Measurements from ENCODE around the gene IFNGR1.
"Not testable (repeated sequence)": the region's sequence is repeated elsewhere in the genome, so short reads cannot be mapped to it uniquely, and the experiment has no call there.

The IFNGR1 gene

DNA sequence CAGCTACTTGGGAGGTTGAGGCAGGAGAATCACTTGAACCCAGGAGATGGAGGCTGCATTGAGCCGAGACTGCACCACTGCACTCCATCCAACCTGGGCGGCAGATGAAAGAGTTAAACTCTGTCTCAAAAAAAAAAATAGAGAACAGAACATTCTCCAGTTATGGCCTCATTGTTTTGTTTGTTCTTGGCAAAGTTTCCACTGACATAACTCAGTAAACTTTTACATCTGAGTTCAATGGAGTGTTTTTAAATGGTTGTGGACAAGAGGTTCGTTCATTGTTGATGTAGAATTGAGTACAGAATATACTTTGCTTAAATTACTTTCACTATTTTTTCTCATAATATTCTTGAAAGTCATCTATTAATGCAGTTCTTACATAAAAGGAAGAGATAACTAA is 42.2 kb upstream of the IFNGR1 start:
- TF ChIP-seq, protein P1, sequence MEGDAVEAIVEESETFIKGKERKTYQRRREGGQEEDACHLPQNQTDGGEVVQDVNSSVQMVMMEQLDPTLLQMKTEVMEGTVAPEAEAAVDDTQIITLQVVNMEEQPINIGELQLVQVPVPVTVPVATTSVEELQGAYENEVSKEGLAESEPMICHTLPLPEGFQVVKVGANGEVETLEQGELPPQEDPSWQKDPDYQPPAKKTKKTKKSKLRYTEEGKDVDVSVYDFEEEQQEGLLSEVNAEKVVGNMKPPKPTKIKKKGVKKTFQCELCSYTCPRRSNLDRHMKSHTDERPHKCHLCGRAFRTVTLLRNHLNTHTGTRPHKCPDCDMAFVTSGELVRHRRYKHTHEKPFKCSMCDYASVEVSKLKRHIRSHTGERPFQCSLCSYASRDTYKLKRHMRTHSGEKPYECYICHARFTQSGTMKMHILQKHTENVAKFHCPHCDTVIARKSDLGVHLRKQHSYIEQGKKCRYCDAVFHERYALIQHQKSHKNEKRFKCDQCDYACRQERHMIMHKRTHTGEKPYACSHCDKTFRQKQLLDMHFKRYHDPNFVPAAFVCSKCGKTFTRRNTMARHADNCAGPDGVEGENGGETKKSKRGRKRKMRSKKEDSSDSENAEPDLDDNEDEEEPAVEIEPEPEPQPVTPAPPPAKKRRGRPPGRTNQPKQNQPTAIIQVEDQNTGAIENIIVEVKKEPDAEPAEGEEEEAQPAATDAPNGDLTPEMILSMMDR (IDR thresholded peaks at IDR 0.05): no peak
- no peak for TF ChIP-seq ZFX (IDR thresholded peaks at IDR 0.05; ENCODE audit: borderline replicate concordance)
- peak overlapping the region; percentile 59 for H3K27ac ChIP-seq

DNA sequence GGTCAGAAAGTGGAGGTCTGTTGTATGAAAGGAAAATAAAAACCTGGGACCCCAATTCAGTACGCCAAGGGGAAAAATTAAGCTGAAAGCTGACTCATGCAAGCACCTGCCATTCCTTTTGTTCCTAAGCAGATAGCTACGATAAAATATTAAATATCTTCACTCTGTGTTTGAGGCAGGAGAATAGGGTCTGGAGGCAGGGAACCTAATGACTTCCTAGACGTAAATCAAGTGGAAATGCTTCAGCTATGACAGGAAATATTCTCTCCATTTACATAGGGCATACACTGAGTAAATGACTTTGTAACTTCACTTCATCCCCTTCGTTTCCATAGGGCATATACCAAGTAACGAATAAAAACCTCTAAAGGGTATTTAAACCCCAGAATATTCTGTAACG is 41.0 kb upstream of the IFNGR1 start:
- TF ChIP-seq ZFX (IDR thresholded peaks at IDR 0.05; ENCODE audit: borderline replicate concordance): no peak
- TF ChIP-seq, protein P1 (IDR thresholded peaks at IDR 0.05): no peak
- no peak overlapping the region for H3K27ac ChIP-seq

DNA sequence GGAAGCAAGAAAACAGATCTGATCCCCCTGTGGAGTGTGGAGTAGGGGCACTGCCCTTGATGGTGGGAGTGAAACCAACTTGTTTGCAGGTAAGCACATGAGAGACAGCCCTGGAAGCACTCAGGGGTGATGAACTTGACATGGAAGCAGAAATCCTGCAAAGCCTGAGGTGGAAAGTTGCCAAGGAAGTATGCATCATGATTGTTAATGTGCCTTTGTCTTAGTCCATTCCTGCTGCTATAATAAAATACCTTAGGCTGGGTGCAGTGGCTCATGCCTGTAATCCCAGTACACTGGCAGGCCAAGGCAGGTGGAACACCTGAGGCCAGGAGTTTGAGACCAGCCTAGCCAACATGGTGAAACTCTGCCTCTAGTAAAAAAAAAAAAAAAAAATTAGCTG is 40.2 kb upstream of the IFNGR1 start:
- TF ChIP-seq ZFX (IDR thresholded peaks at IDR 0.05; ENCODE audit: borderline replicate concordance): no peak
- TF ChIP-seq, protein P1 (IDR thresholded peaks at IDR 0.05): no peak
- H3K27ac ChIP-seq: no peak overlapping the region

DNA sequence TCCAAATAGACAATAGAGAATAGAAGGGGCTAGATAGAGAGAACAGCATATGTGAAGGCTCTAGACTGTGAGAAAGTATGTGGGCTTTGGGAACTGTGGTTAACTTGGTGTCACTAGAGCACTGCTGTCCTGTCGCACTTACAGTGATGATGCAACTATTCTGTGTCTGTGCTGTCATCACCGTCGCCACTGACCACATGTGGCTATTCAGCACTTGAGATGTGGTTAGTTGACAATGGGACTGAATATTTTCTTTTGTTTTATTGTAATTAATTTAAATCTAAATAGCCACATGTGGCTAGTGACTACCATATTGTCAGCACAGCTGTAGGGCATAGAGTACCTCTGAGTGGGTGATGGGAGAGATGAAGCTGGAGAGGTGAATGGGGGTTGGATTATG is 39.0 kb upstream of the IFNGR1 start:
- TF ChIP-seq ZFX (IDR thresholded peaks at IDR 0.05; ENCODE audit: borderline replicate concordance): no peak
- TF ChIP-seq, protein P1 (IDR thresholded peaks at IDR 0.05): no peak
- no peak overlapping the region for H3K27ac ChIP-seq

DNA sequence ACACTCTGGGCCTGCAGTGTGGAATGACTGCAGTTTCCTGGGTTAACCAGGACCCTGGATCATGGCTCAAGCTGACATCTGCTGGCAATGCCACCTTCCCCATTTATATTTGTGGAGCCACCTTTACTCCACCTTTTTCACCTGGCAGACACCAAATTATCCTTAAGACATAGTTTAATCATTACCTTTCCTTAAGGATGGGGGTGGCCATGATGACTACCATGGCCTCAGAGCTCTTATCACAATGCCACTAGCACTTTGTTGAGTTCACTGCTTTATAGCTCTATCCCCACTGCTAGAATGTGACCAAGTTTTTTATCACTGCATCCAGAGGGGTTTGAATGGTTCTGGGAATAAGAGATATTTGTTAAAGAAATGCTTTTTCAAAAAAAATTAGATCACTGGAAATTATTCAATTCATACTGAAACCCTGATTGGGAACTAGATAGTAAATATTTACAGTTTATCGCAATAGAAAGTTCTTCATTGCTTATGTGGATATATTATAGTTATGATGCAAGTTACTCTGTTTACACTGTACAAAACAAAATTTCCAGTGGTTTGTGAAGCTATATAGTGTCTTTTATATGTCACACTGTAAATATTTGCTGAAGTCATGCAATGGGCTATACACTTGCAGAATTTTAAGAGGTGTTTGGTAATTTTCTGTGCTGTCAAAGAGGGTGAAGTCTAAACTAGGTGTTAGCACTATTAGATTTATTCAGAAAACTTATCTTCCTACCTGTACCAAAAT is 37.3 kb upstream of the IFNGR1 start:
- TF ChIP-seq, protein P1 (IDR thresholded peaks at IDR 0.05): no peak
- TF ChIP-seq ZFX (IDR thresholded peaks at IDR 0.05; ENCODE audit: borderline replicate concordance): no peak
- no peak overlapping the region for H3K27ac ChIP-seq

DNA sequence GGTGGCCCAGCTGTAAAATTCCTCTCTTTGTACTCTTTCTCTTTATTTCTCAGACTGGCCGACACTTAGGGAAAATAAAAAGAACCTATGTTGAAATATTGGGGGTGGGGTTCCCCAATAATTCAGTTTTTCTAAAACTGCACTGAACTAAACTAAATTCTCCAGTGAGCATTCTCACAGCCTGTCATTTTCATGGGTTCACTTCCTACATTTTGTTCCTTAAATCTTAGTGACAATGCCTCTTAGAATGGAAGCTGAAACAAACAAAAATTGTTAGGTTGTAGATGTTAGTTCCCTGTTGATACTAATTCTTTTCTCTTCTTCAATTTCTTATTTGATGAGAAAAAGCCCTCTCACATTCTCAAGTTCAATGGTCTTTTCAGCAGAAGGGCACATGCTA is 35.8 kb upstream of the IFNGR1 start:
- no peak for TF ChIP-seq ZFX (IDR thresholded peaks at IDR 0.05; ENCODE audit: borderline replicate concordance)
- TF ChIP-seq, protein P1 (IDR thresholded peaks at IDR 0.05): no peak
- H3K27ac ChIP-seq: no peak overlapping the region

DNA sequence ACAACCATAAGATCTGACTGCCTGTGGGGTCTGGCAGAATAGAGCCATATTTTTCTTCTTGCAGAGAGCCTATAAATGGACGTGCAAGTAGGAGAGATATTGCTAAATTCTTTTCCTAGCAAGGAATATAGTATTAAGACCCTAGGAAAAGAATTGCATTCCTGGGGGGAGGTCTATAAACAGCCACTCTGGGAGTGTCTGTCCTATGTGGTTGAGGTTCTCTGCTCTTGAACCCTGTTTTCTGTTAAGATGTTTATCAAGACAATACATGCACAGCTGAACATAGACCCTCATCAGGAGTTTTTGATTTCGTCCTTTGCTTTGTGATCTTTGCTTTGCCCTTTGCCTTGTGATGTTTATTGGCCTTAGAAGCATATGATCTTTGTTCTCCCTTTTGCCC is 35.2 kb upstream of the IFNGR1 start:
- not testable (repeated sequence) for H3K27ac ChIP-seq

DNA sequence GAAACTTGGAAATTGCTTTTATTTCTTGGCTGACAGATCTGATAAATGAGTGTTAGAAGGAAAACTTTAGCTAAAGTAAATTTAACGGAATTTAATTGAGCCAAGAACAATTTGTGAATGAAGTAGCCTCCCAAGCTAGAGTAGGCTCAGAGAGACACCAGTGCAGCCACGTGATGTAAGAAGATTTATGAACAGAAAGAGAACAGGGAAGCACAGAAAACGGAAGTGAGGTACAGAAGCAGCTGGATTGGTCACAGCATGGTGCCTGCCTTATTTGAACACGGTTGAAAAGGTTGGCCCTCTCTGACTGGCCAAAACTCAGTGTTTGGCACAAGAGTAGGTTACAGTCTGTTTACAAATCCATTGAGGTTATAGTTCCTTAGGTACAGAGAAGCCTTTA is 29.5 kb upstream of the IFNGR1 start:
- no peak for TF ChIP-seq ZFX (IDR thresholded peaks at IDR 0.05; ENCODE audit: borderline replicate concordance)
- TF ChIP-seq, protein P1 (IDR thresholded peaks at IDR 0.05): no peak
- H3K27ac ChIP-seq: no peak overlapping the region
